CD14-positive monocyte (primary cell): ENCODE measurements around the gene MTSS2. TPM values are rescaled to one million over a fixed set of nuclear protein-coding genes. Genes with fewer than 3 reads are reported as not detected.

ENCODE experiments used
- DNase-seq, 3 donors: peaks; one replicate each; pipeline ENCODE4 v3.0.0-alpha.2; 2011 to 2022
- H2AFZ ChIP-seq: 2 replicates; pipeline ENCODE4 v1.6.0; 2012; ENCODE audit warnings: mild to moderate bottlenecking, low read depth, low read length, inconsistent platforms; ENCODE audit not compliant: insufficient read depth, poor library complexity, severe bottlenecking
- H3K27ac ChIP-seq, 2 donors: 1 replicate in 1 of 2; 2 replicates in 1 of 2; pipeline ENCODE4 v1.5.1; 2012 to 2013; ENCODE audit warnings: low read length in 2 of 2, control low read depth in 1 of 2, inconsistent platforms in 1 of 2, low read depth in 1 of 2, mild to moderate bottlenecking in 1 of 2
- H3K27me3 ChIP-seq, 2 donors: one replicate each; pipeline versions ENCODE4 v1.6.0 to v1.6.1; 2011 to 2013; ENCODE audit warnings: low read length in 2 of 2; ENCODE audit not compliant: control insufficient read depth in 2 of 2, insufficient read depth in 2 of 2
- H3K36me3 ChIP-seq, 2 donors: replicated peaks in 1 of 2; 1 replicate in 1 of 2; 2 replicates in 1 of 2; pipeline versions ENCODE4 v1.5.1 to v1.6.1; 2012 to 2013; ENCODE audit warnings: low read length in 2 of 2, control low read depth in 1 of 2, inconsistent platforms in 1 of 2, mild to moderate bottlenecking in 1 of 2; ENCODE audit not compliant: insufficient read depth in 2 of 2, control insufficient read depth in 1 of 2
- H3K4me1 ChIP-seq, 2 donors: 1 replicate in 1 of 2; 2 replicates in 1 of 2; pipeline versions ENCODE4 v1.5.1 to v1.6.1; 2012 to 2013; ENCODE audit warnings: low read length in 2 of 2, control low read depth in 1 of 2, inconsistent platforms in 1 of 2, mild to moderate bottlenecking in 1 of 2, moderate library complexity in 1 of 2; ENCODE audit not compliant: insufficient read depth in 2 of 2, control insufficient read depth in 1 of 2
- H3K4me2 ChIP-seq: replicated peaks from 2 replicates; pipeline ENCODE3; 2012; ENCODE audit warnings: low read length, moderate library complexity, mild to moderate bottlenecking; ENCODE audit not compliant: poor library complexity, severe bottlenecking; ENCODE audit errors: extremely low read depth
- H3K4me3 ChIP-seq, 3 experiments: fragments of 200-600 bp in 1 of 3; sonication (generic) in 1 of 3; replicated peaks in 1 of 3; 1 replicate in 2 of 3; 2 replicates in 1 of 3; pipeline ENCODE4 v1.5.1; 2011 to 2013; ENCODE audit warnings: low read length in 3 of 3, mild to moderate bottlenecking in 3 of 3, control low read depth in 2 of 3, low read depth in 2 of 3, inconsistent platforms in 1 of 3, moderate library complexity in 1 of 3
- H3K79me2 ChIP-seq: 2 replicates; pipeline ENCODE4 v1.6.0; 2012; ENCODE audit warnings: mild to moderate bottlenecking, control low read depth, inconsistent platforms, low read length, moderate library complexity; ENCODE audit not compliant: insufficient read depth
- H3K9ac ChIP-seq: 2 replicates; pipeline ENCODE4 v1.6.0; 2017; ENCODE audit warnings: low read length, mild to moderate bottlenecking; ENCODE audit not compliant: insufficient read depth, poor library complexity, severe bottlenecking
- H3K9me3 ChIP-seq, 2 donors: replicated peaks in 1 of 2; 1 replicate in 1 of 2; 2 replicates in 1 of 2; pipeline versions ENCODE4 v1.5.1 to v1.6.1; 2012 to 2013; ENCODE audit warnings: low read length in 2 of 2, control low read depth in 1 of 2; ENCODE audit not compliant: control insufficient read depth in 1 of 2, insufficient read depth in 1 of 2
- H4K20me1 ChIP-seq: 2 replicates; pipeline ENCODE4 v1.6.0; 2012; ENCODE audit warnings: mild to moderate bottlenecking, low read length, control low read depth, moderate library complexity; ENCODE audit not compliant: insufficient read depth
- H3K27ac Mint-ChIP-seq, 7 donors: one replicate each; pipeline ENCODE4 v1.8.0; 2020; ENCODE audit warnings: mild to moderate bottlenecking in 7 of 7, mixed read lengths in 7 of 7, moderate library complexity in 6 of 7, inconsistent platforms in 2 of 7
- H3K27me3 Mint-ChIP-seq, 3 donors: one replicate each; pipeline ENCODE4 v1.8.0; 2021 to 2022; ENCODE audit warnings: low read depth in 3 of 3, mild to moderate bottlenecking in 3 of 3, mixed read lengths in 3 of 3, moderate library complexity in 3 of 3, inconsistent platforms in 1 of 3
- H3K36me3 Mint-ChIP-seq, 2 donors: one replicate each; pipeline ENCODE4 v1.8.0; 2020; ENCODE audit warnings: mixed read lengths in 2 of 2, inconsistent platforms in 1 of 2, mild to moderate bottlenecking in 1 of 2
- H3K4me1 Mint-ChIP-seq: one replicate; pipeline ENCODE4 v1.8.0; 2020; ENCODE audit warnings: mild to moderate bottlenecking, mixed read lengths
- H3K4me3 Mint-ChIP-seq, 2 donors: one replicate each; pipeline ENCODE4 v1.8.0; 2020; ENCODE audit warnings: mild to moderate bottlenecking in 2 of 2, mixed read lengths in 2 of 2, moderate library complexity in 1 of 2
- H3K9me3 Mint-ChIP-seq, 7 donors: one replicate each; pipeline ENCODE4 v1.8.0; 2020 to 2022; ENCODE audit warnings: mixed read lengths in 7 of 7, mild to moderate bottlenecking in 6 of 7, moderate library complexity in 6 of 7, inconsistent platforms in 2 of 7
- CTCF ChIP-seq: fragments of 200-600 bp; IDR thresholded peaks from one replicate; pipeline ENCODE4 v1.8.0; 2022; ENCODE audit warnings: antibody characterized with exemption, mild to moderate bottlenecking
- WGBS: methylation state at CpG from one replicate; pipeline ENCODE4 v1.1.5; 2013; ENCODE audit warnings: missing lambda C conversion rate; ENCODE audit not compliant: insufficient coverage; 5-methylcytosine and 5-hydroxymethylcytosine counted together
- intact Hi-C, 2 donors: fragments of 100-400 bp; cut with micrococcal nuclease; formaldehyde crosslinking; loops; one replicate each; pipeline versions ENCODE4 v1.15.0 to v1.15.1; 2023
- polyA plus RNA-seq, 3 donors: library from polyadenylated mRNA; depleted of rRNA in 1 of 3; unstranded in 2 of 3; stranded (reverse) in 1 of 3; fragments of 300-500 nt in 2 of 3; fragments of >200 nt in 1 of 3; fragmentation: Illumina TruSeq in 2 of 3; gene quantifications; 1 replicate in 2 of 3; 2 replicates in 1 of 3; pipeline ENCODE4 v1.2.3, GENCODE V29; 2012 to 2021

The MTSS2 gene
- polyA plus RNA-seq, 3 donors = 1.5 TPM; not detected in 2

GRCh38 chr16:70724146-70725023 lies 38.5 kb upstream of the MTSS2 start:
- peaks cover 10% of the 10 kb centered on the region for H4K20me1 ChIP-seq
- Mint-ChIP-seq H3K27me3 (peaks cover 0 to 2% (median 0%) of the 10 kb centered on the region in 3 donors), H3K9me3 (peaks cover 0 to 6% (median 1%) of the 10 kb centered on the region in 7 donors), H3K4me3 (no peak overlapping the region), H3K36me3 (peaks cover 69 to 98% of the 10 kb centered on the region in 2 donors), H3K4me1 (peaks cover 6% of the 10 kb centered on the region), H3K27ac (peak overlapping the region in 1 of 7 donors; percentile 8)
- H3K9me3 ChIP-seq = no peaks in the 10 kb centered on the region
- no peak overlapping the region for H3K4me3 ChIP-seq
- H3K4me1 ChIP-seq = no peaks in the 10 kb centered on the region
- intact Hi-C loops = no loop called here
- no peak overlapping the region for H3K27ac ChIP-seq
- H3K36me3 ChIP-seq = peaks cover 62 to 97% of the 10 kb centered on the region in 2 donors
- 95% methylated on average over 9 of the region's 15 CpGs for WGBS
- no peaks in the 10 kb centered on the region for H3K79me2 ChIP-seq
- no peak for TF ChIP-seq CTCF
- DNase-seq = no peak
- H2AFZ ChIP-seq = no peak overlapping the region
- no peak overlapping the region for H3K4me2 ChIP-seq
- no peaks in the 10 kb centered on the region for H3K27me3 ChIP-seq
- no peak overlapping the region for H3K9ac ChIP-seq

GRCh38 chr16:70723740-70724145 lies 37.9 kb upstream of the MTSS2 start:
- WGBS = 89% methylated on average over 1 of the region's 6 CpGs
- Mint-ChIP-seq H3K27me3 (peaks cover 0 to 2% (median 0%) of the 10 kb centered on the region in 3 donors), H3K27ac (peak overlapping the region in 1 of 7 donors; percentile 8), H3K9me3 (peaks cover 0 to 6% (median 1%) of the 10 kb centered on the region in 7 donors), H3K36me3 (peaks cover 73 to 98% of the 10 kb centered on the region in 2 donors), H3K4me3 (no peak overlapping the region), H3K4me1 (peaks cover 3% of the 10 kb centered on the region)
- no peak for TF ChIP-seq CTCF
- Histone ChIP-seq H3K27ac (no peak overlapping the region), H2AFZ (no peak overlapping the region), H3K4me1 (no peaks in the 10 kb centered on the region), H3K4me2 (no peak overlapping the region), H3K79me2 (no peaks in the 10 kb centered on the region), H3K36me3 (peaks cover 62 to 97% of the 10 kb centered on the region in 2 donors), H3K9me3 (no peaks in the 10 kb centered on the region), H3K27me3 (no peaks in the 10 kb centered on the region), H3K9ac (no peak overlapping the region), H4K20me1 (peaks cover 10% of the 10 kb centered on the region), H3K4me3 (no peak overlapping the region)
- DNase-seq = no peak
- intact Hi-C loops = no loop called here
